GM18951 (cell line): Measurements from ENCODE around the gene PPT1.

Experiments
- POLR2A ChIP-seq: IDR thresholded peaks from 4 replicates; pipeline ENCODE4 v1.6.1; 2011; ENCODE audit warnings: mild to moderate bottlenecking; ENCODE audit not compliant: insufficient read length, insufficient read depth; ENCODE audit errors: extremely low read depth
- in situ Hi-C: fragments of 300-500 bp; cut with MboI; formaldehyde crosslinking; loops from one replicate; pipeline ENCODE4 v1.12.0; 2022; ENCODE audit warnings: low sequenced_read_pairs, mixed read lengths, inconsistent platforms; ENCODE audit not compliant: unreplicated experiment

The PPT1 gene

DNA sequence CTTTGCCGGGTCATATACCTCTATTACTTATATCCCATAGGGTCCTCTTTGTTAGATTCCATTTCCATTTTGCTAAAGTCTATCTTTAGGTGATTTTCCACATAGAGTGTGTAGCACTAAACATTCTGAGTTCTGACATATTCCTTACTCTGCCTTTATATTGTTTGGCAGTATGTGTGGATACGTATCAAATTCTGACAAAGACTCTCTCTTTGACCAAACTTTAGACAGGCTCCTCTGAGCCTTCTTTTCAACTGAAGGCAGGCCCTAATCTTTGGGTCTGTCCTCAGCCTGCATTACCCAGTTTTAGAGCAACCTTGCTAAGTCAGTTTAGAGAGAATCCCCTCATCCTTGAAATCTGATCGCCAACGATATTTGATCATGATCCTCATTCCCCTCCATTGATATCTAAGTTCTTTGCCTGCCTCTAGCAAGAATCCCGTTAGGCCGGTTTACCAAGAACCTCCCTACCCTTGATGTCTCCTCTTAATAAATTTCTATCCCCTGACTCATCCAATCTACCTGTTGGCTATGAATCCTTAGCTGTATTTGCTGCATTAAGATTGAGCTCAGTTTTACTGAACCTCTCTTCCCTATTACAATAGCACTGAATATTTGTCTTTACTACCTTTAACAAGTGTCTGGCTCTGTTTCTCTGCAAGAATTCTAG lies 10.4 kb upstream of the PPT1 start:
- TF ChIP-seq POLR2A: no peak
- in situ Hi-C loops: no loop called here

GRCh38 chr1:40105028-40105427 lies 8.0 kb upstream of the PPT1 start:
- no peak for TF ChIP-seq POLR2A
- in situ Hi-C loops: no loop called here

DNA sequence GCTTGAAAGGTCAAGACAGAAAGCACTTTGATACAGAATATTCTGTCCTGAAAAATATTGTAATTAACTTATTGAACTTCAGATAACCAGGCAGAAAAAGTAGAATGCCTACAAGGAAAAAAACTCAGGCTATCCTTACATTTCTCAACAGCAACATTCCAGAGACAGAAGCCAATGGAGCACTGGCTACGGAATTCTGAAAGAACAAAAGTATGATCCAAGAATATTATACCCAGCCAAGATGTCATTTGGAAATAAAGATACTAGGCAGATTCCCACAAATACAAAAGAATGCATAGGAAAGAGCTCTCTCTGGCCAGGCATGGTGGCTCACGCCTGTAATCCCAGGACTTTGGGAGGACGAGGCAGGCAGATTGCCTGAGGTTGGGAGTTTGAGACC lies 5.8 kb upstream of the PPT1 start:
- in situ Hi-C loops: no loop called here

DNA sequence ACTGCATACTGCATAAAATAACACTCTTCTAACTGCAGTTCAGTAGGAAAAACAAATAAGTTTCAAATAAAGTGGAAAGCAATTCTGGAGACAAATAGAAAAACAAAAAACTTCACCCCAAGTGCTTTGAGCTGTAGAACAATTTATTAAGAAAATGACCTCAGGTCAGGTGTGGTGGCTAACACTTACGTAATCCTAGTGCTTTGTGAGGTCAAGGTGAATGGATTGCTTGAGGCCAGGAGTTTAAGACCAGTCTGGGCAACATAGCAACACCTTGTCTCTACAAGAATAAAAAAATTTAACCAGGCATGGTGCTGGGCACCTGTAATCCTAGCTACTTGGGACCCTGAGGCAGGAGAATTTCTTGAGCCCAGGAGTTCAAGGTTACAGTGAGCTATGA lies 5.0 kb upstream of the PPT1 start:
- in situ Hi-C loops: no loop called here
- no peak for TF ChIP-seq POLR2A

More for the DNA sequence above, 5.8 kb upstream of the PPT1 start:
- TF ChIP-seq POLR2A: no peak

DNA sequence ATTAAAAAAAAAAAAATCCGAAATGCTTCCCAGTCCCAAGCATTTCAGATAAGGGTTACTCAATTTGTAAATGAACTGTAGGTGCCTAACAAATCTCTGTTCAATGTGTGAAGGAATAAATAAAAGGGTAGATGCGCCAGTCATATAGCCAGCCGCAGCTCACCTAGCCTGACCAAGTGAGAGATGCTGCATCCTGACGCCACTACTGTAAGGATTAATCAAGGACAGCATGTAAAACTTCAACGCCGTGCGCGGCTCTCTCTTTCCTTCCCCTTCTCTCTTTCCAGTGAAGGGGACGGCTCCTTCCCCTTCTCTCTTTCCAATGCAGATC lies 441 bp downstream of the PPT1 start:
- in situ Hi-C loops: no loop called here
- no peak for TF ChIP-seq POLR2A

- in situ Hi-C loops: no loop called here
- TF ChIP-seq POLR2A: no peak
Observed at GRCh38 chr1:40095806-40096205, 1.2 kb downstream of the PPT1 start.

DNA sequence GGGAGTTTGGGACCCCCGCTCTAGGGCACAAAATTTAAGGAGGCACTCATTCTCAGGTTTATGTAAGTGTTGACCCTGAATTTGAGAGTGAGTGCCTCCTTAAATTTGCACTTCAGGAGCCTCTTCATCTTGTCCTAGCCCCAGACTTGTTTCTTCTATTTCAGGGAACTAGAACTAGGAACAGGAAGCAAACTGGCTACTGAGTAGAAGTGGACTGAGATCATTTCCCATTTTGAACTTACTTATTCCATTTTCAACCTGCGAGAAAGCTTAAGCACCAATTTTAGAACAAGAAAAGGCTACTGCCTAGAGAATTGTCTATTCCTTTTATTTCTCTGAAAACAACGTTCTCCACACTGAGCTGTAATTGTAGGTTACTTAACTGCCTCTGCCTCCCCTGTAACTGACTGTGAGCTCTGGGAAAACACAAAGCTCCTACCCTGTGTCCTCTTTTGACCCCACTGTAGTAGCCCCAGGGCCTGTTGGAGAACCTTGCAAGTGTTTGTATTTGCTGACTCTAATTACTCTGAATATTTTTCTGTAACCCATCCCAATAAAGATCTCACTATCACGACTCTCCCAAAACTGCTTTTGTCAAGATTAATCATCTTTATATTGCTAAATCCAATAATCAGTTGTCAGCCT lies 2.5 kb downstream of the PPT1 start:
- no peak for TF ChIP-seq POLR2A
- in situ Hi-C loops: no loop called here

DNA sequence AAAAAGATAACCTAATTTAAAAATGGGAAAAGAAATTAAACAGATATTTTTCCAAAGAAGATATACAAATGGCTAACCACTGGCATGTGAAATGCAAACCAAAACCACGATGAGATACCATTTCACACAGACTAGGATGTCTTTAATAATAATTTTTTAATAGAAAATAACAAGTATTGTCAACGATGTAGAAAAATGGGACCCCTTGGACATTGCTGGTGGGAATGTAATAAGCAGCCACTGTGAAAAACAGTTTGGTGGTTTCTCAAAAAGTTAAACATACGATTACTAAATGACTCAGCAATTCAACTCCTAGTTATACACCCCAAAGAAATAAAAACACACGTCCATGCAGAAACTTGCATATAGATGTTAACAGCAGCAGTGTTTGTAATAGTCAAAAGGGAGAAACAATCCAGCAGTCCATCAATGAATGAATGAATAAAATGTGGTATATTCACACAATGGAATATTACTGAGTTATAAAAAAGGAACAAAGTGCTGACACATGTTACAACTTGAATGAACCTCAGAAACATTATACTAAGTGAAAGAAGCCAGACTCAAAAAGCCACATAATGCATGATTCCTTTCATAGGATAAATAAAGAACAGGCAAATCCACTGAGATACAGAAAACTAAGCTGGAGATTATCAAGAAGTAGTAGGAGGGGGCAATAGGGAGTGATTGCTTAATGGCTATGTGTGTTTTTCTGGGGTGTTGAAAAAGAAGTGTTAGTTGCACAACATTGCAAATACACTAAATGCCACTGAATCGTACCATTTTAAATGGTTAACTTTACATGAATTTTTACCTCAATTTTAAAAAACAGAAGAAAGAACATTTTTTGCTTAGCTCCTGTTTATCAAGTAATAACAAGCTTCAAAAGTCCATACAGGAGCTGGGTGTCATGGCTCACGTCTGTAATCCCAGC lies 4.1 kb downstream of the PPT1 start:
- in situ Hi-C loops: no loop called here
- TF ChIP-seq POLR2A: no peak

- no peak for TF ChIP-seq POLR2A
- in situ Hi-C loops: no loop called here
Observed at GRCh38 chr1:40092241-40092640, 4.8 kb downstream of the PPT1 start.

DNA sequence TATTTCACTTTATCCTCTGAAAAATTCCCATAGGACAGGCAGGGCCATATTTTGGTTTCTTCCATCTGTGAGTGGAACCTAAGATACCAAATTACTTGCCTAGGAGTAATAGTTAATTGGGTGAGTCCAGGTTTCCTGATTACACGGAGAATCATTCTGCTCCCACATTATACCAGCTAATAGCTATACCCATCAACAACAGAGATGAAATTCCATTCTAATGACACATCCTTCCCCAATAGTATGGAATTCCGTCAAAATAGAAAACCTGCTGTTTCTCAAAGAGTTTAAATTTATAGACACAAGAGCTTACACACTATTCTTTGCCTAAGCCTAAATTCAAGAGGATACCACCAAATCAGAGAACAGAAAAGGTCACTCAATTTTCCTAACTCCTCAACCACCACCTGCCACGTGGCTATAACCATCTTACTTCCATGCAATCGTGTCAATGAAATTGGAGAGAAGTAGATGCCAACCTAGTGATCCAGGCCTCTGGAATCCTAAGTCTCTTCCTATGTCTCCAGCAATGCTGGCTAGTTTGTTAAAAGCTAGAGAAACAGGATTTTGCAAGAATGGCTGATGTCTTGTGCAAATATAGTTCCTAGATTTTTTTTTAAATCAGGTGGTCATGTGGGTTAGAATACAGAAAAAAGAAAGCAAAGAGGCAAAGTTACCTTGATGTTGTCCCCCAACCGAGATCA lies 6.2 kb downstream of the PPT1 start:
- no peak for TF ChIP-seq POLR2A
- in situ Hi-C loops: no loop called here

GRCh38 chr1:40084750-40085149 lies 12.3 kb downstream of the PPT1 start:
- in situ Hi-C loops: loop anchor here (10.0 kb wide), 2 partner anchors 250 to 320 kb away; no protein-coding TSS in a partner anchor

DNA sequence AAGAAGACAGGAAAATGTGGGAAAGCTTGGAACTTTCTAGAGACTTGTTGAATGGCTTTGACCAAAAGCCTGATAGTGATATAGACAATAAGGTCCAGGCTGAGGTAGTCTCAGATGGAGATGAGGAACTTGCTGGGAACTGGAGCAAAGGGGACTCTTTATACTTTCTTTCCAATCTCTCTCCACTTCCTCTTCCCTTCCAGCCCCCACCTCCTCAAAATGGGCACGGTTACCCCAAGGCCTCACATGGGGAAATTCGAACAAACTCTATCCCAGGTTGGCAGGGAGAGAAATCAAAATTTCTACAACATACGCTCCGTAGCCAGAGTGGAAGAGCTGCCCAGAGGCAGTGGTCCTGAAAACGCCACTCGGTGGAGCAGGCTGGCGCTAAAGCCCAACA lies 15.2 kb downstream of the PPT1 start:
- no peak for TF ChIP-seq POLR2A
- in situ Hi-C loops: loop anchor here (10.0 kb wide), 2 partner anchors 253 to 323 kb away; no protein-coding TSS in a partner anchor
